GM21528 (cell line): Measurements from ENCODE around the gene PKN3.

Source experiments
- ATAC-seq: cut with Tn5 transposase; IDR thresholded peaks from one replicate; pipeline ENCODE4 v1.9.1; 2021; ENCODE audit warnings: mild to moderate bottlenecking, moderate library complexity; ENCODE audit not compliant: unreplicated experiment, low FRiP score

Gene PKN3

DNA sequence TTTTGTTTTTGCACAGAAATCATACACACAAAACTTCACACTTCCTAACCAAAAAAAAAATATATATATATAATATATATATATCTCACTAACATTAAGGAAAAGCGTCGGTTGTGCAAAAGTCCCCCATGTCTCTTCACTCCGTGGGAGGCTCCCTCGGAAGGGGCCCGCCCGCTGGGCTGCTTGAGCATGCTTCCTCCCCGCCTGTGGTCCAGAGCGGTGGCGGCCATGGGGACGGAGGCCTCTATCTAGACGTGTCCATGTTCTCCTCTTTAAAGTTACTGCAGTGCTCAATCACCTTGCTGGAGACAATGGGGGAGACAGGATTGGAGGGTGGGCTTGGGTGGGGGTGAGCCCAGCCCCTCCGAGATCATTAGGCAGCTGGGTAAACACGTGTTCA lies 28.8 kb downstream of the PKN3 start:
- no peak for ATAC-seq

DNA sequence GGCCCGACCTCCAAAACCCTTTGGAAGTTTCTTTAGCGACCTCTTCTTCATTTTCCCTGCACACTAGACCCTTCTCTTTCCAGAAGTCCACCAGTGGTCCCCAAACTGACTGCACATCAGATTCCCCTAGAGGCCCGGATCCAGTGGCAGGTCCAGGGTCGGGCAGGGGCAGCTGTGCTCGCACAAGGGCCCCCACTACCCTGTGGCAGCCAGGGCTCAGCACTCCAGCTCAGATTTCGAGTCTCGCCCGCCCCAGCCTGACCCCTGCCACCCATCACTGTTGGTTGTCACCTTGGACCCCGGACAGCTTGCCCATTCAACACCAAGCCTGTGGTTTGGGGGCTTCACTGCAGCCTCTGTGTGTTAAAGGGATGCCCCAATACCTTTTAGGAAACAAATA lies 29.4 kb downstream of the PKN3 start:
- no peak for ATAC-seq

DNA sequence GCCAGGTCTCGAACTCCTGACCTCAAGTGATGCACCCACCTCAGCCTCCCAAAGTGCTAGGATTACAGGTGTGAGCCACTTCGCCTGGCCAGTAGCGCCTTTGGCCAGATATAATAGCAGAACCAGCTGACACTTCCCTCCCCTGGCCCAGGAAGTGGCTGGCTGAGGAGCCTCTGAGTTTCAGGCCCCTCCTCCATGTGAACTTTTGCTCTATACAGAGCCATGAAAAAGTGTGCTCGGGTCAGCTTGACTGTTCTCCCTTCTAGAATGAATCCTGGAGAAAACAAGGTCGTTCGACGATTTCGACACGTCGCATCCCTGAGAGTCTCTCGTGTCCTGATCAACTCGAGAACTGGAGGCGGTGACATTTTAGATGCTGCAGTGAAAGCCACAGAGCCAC lies 30.3 kb downstream of the PKN3 start:
- ATAC-seq, result no peak

DNA sequence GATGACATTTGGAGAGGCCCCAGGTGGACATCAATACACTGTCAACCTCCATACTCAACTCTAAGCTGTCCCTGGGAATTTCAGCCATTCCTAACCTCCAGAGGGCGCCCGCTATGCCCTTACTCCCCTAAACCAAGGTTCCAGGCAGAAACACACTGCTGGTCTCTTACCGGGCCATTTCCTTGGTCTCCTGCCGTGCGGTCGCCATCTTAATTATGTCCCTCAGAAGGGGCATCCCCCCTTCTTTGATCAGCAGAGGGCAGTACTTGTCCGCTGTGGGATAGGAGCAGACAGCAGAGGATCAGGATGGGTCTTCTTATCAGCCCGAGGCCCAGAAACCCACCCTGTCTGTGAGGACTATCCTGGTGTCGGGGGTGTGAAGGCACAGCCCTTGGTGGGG lies 31.0 kb downstream of the PKN3 start:
- ATAC-seq, result no peak

DNA sequence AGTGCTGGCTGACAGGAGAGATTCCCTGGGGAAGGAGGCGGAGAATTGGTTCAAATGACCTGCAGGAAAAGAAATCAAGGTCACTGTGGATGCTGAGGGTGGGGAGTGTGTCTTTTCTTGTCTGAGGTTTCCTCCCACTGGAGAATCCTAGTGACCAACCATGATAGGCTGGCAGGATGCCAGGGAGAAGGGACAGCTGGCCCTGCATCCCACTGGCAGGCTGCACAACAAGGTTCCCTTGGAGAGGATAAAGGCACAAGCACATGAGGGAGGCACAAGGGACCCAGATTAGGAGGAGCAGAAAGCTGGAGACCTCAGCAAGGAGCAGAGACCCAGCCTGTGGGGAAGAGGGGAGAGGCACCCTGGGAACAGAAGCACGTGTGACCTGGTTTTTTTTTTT lies 33.1 kb downstream of the PKN3 start:
- ATAC-seq, result no peak

DNA sequence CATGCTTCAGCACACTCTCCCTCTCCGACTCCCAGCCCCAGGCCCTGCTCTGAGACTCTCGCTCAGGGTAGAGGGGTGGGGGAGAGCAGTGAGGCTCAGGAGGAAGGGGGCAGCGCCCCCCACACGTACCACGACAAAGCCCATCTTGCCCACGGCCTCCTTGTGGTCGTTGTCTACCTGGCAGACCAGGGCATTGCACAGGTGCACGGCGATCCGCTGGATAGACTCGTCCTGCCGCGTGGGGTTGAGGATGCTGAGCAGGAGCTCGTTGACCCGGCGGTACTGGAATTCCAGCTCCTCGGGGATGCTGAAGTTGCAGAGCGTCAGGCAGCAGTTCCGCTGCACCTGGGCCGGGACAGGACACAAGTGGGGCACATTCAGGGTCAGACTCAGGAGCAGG lies 40.1 kb downstream of the PKN3 start:
- ATAC-seq, result no peak

DNA sequence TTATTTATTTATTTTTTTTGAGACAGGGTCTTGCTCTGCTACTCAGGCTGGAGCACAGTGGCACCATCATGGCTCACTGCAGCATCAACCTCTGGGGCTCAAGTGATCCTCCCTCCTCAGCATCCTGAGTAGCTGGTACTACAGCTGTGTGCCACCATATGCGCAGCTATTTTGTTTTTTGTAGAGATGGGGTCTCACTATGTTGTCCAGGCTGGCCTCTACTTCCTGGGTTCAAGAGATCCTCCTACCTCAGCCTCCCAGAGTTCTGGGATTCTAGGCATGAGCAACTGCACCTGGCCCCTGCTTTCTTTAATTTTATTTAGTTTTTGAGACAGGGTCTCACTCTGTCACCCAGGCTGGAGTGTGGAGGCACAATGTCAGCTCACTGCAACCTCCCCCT lies 41.1 kb downstream of the PKN3 start:
- no peak for ATAC-seq

DNA sequence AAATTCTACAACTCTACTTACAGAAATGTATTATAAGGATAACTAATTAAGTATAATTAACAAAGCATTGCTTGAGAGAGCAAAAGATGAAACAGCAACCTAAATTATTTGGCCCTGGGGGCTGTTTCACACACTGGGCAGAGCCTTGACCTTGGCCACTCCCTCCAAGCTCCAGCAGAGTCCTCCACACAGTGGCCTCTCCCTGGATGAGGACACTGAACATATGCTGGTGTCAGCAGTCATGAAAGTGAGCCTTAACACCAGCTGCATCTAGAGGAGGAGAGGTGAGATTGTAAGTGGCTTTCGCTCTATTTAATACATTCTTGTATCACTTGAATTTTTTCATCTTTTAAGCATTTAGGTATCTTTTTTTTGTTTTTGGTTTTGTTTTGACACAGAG lies 44.9 kb downstream of the PKN3 start:
- ATAC-seq, result no peak

DNA sequence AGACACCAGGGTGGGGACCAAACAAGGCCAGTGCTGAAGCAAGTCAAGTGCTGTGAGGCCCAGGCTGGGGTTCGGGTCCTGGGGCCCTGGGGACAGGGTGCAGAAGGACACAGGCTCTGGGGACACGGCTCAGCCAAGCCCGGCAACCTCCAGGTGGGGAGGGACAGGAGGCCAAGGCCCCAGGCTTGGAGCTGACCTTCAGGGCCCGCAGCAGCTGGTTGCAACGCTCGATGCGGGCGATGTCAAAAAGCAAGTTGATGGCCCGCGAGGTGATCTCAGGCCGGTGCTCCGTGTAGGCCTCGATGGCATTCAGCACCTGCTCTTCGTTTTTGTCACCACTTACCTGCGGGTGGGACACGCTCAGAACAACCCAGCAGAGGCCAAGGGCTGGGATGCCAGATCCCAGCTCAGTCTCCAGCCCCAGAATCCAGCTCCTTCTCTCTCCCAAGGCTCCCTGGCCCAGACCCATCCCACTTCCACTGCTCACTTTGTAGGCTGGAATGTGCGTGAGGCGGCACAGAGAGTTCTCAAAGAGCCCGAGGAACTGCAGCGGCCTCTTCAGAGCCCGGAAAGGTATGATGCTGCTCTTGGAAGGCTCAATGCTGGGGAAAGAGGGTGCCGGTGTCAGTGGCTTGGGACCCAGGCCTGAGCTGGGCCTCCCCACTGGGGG lies 48.8 kb downstream of the PKN3 start:
- ATAC-seq, result no peak

DNA sequence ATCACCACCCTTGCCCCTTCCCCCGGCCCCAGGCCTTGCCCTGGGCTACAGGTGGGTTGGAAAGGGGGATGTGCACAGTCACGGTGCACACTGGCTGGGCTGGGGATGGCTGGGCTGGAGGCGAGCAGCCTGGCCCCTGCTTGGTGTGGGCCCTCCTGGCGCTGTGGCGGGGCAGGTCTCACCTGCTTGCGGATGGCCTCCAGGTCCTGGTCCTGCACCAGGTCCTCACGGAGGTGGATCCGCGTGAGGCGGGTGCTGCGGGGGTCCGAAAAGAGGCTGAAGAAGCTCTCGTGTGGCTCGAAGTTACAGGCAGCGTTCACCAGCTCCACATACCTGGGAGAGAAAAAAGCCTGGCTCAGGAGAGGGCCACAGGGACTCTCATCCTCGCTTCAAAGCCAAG lies 51.3 kb downstream of the PKN3 start:
- no peak for ATAC-seq

DNA sequence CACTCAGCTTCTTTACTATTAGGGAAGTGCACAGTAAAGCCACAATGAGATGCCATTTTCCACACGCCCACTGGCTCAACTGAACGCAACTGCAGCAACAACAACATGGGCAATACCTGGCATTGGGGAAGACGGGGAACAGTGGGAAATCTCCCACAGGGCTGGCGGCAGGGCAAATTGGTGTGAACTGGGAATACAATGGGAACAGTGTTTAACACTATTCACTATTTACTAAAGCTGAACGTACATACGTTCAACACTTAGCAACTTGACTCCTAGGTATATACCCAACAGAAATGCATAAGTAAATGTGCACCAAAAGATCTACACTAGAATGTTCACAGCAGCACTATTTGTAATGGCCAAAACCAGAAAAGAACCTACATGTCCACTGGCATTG lies 55.3 kb downstream of the PKN3 start:
- ATAC-seq, result no peak

DNA sequence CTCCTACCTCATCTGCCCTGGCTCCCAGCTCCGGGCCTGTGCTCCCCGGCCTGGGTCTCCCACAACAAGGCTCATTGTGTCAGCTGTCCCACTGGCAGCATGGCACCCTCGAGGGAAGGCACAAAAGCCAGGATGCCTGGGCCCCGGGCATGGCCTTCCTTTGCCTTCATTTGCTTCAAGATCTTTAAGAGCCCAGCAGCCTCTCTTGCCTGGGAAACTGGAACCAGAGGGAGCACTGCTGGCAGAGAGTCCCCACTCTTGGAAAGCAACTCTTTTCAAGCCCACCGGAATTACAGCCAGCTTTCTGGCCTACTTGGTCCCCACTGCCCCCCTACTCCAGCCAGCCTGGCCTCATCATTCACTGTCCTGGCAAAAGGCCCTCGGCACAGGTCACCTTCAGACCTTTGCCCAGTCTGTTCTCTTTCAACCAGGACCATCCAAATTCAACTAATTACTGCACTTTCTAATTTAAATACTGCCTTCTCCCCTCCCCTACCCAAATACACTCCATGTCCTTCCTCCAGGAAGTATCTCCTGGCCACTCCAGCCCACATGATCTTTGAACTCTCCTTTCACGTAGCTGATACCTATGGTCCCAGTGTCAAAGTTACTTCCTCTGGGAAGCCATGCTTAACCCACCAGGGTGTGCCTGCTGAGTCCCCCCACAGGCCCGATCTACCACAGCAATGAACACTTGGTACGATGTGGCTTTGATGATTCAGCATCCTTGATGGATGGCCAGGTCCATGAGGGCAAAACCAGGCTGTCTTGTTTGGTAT lies 60.6 kb downstream of the PKN3 start:
- ATAC-seq, result no peak

DNA sequence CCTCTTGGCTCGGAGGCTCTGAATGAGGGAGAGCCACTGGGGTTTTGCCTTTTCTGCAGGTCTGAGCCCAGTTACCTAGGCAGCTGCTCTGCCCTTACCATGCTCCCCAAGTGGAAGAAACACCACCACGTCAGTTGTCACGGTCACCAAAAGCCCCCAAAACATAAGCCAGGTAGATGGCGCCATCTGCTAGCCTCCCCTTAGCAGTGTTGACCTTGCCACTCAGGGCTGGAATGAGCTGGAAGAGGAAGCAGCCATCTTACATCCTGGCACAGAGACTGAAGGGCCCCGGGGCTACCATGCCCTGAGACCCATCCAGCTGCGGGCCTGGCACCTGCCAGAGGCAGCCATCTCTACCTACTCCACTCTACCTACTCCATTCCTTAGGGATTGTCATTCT lies 62.1 kb downstream of the PKN3 start:
- no peak for ATAC-seq

DNA sequence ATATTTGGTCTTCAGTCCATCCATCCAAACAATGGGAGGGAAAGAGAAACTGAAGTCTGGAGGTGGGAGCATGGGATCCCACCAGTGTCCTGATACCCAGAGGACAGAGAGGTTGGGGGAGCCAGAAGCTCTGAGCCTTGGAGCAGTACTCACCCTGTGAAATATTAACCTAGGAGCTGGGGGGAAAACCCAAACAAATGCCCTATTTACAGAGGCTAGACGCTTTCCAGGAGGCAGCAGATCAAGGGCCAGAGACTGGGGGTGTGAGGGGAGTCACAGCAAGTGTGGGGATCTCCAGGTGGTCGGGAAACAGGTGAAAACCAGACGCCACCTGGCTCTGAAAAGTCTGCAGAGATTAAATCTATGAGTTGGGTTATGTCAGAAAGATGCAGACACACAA lies 63.2 kb downstream of the PKN3 start:
- ATAC-seq, result no peak

DNA sequence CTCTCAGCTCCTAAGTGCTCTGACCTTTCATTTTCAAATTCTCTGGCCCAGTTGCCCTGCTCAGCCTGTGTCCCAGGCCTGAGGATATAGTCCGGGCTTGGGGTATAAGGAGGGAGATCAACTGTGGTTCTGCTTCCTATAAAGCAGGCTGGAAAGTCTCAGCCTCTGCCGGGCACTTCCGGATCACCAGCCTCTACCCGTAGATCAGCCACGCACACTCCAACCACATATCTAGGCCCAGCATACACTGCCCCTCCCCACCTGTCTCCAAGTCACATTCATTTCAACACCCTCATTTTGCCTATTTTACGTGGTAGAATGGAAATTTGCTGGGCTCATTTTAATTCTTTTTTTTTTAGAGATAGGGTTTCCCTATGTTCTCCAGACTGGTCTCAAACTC lies 66.3 kb downstream of the PKN3 start:
- ATAC-seq, result no peak
